IPS-15b (cell line): ENCODE data around the gene LRP1-AS.

Experiments
- H3K27me3 ChIP-seq: one replicate; pipeline ENCODE4 v1.6.1; 2013; ENCODE audit warnings: low read length; ENCODE audit not compliant: control insufficient read depth, insufficient read depth
- H3K36me3 ChIP-seq: one replicate; pipeline ENCODE4 v1.6.1; 2013; ENCODE audit warnings: low read length; ENCODE audit not compliant: control insufficient read depth, insufficient read depth
- H3K4me1 ChIP-seq: one replicate; pipeline ENCODE4 v1.6.1; 2013; ENCODE audit warnings: mild to moderate bottlenecking, low read length; ENCODE audit not compliant: control insufficient read depth, insufficient read depth
- H3K4me3 ChIP-seq: one replicate; pipeline ENCODE4 v1.5.1; 2013; ENCODE audit warnings: low read depth, low read length
- H3K9ac ChIP-seq: one replicate; pipeline ENCODE4 v1.6.1; 2013; ENCODE audit warnings: low read depth, mild to moderate bottlenecking, low read length
- H3K9me3 ChIP-seq: one replicate; pipeline ENCODE4 v1.6.1; 2013; ENCODE audit warnings: mild to moderate bottlenecking, low read length; ENCODE audit not compliant: control insufficient read depth, insufficient read depth

Gene LRP1-AS

DNA sequence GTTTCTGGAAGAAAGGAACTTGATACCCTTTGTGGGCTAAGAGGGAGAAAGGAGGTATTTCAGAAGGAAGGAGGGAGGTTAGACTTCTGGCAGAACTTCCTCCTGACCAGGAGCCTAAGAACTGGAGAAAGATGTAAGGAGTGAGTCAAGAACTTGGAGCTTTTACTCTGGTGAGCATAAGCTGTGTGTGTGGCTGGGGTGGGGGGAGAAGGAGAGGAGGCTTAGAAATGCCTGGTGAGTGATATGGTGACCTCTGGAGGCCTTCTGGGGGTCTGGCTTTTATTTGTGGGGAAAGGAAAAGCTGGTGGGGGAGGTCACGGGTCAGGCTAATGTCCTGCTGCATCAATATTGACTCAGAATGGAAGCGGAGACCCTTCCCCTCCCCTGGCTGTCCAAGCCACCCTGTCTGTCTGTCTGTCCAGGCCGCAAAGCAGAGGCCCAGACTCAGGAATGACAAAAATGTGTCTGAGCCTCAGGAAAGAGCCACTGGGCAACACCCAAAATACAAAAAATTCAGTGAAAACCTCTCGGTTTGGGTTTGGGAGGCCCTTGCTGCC is 14.3 kb downstream of the LRP1-AS start:
- Histone ChIP-seq H3K4me1 (peaks cover 46% of the 10 kb centered on the region), H3K36me3 (peaks cover 2% of the 10 kb centered on the region), H3K9me3 (no peaks in the 10 kb centered on the region), H3K9ac (peak overlapping the region; percentile 38), H3K4me3 (no peak overlapping the region), H3K27me3 (no peaks in the 10 kb centered on the region)

DNA sequence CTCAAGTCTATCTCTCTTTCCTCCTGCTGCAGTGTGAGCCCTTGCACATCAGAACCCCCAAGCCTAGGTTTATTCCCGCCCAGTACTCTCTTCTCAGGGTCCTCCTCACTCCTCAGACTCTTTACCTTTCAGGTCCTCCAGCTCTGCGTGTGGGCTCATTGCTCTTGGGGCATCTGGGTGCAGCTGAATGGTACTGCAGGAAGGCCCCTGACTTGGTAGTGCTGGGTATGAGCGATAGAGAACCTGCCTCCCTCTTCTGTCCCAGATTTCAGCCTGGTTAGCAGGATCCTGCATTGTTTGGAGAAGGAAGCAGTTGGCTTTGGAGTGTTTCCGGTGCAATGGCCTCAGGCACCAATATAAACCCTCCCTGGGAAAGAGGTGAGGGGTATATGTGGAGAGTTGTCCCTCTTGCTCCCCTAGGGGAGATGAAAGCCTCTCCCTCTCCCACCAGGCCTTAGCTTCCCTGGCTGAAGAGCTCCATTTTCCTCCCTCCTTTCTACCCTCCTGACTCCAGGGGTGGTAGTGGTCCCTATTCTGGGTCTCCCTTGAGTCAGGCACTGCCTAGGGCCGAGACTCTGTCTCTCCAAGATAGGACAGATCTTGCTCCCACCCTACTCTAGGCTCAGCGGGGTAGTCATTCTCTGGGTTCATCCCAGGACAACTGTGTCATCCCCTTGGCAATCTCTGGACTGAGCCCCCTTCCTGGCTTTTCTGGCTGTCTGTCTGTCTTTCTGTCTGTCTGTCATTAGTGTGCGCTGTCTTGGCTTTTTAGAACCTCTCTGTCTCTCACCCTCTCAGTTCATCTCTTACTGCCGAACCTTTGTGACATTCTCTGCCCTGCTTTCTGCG is 15.3 kb downstream of the LRP1-AS start:
- H3K9me3 ChIP-seq = no peaks in the 10 kb centered on the region
- peaks cover 2% of the 10 kb centered on the region for H3K36me3 ChIP-seq
- peaks cover 45% of the 10 kb centered on the region for H3K4me1 ChIP-seq
- no peaks in the 10 kb centered on the region for H3K27me3 ChIP-seq
- no peak overlapping the region for H3K9ac ChIP-seq
- H3K4me3 ChIP-seq = no peak overlapping the region

- Histone ChIP-seq H3K4me3 (peak overlapping the region; percentile 18), H3K9ac (no peak overlapping the region), H3K4me1 (peaks cover 52% of the 10 kb centered on the region)
Measured at GRCh38 chr12:57130941-57131340, 16.5 kb downstream of the LRP1-AS start.

DNA sequence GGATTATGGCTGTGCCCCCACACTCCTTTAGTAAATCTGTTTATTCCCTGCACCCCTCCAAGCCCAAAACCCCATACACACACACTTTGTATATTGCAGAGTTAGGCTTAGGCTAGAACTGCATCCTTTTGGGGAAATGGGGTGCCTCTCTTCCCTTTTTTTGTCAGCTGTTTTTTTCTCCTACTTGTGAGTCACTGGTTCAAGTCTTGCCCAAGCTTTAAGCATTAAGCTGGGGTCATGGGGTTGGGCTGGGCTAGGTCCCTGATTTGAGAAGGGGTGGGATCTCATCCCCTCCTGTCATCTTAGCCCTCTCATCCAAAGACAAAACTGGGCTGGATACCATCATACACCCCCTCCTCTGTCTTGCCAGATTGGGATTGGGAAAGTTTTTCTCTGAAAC is 17.5 kb downstream of the LRP1-AS start:
- Histone ChIP-seq H3K4me3 (peak overlapping the region; percentile 91), H3K27me3 (no peaks in the 10 kb centered on the region), H3K9ac (peak overlapping the region; percentile 49), H3K9me3 (no peaks in the 10 kb centered on the region), H3K36me3 (peaks cover 2% of the 10 kb centered on the region), H3K4me1 (peaks cover 48% of the 10 kb centered on the region)

More at GRCh38 chr12:57130941-57131340, 16.5 kb downstream of the LRP1-AS start:
- H3K27me3 ChIP-seq = no peaks in the 10 kb centered on the region
- peaks cover 2% of the 10 kb centered on the region for H3K36me3 ChIP-seq
- no peaks in the 10 kb centered on the region for H3K9me3 ChIP-seq

DNA sequence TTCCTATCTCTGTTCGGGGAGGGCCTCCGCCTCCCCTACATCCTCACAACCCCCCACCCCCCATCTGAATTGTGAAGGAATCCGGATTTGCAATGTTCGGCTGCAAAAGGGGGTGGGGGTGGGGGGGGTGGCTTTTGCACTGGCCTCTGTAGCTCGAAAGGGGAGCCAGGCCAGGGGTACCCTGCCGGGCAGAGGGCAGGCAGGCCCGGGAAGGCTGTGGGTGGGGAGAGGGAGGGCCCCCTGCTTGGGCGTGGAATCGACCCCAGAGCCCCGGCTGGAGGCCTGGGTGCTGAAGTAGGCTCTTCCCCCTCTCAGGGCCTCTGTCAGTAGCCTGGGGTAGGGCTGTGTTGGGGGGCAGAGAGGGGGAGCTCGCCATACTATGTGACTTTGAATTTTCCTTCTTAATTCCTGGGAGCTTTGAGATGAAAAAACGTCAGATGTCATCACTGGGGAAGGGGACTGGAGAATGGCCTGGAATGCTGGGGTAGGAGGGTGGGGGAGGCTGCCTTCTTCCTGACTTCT is 18.0 kb downstream of the LRP1-AS start:
- Histone ChIP-seq H3K4me3 (peak overlapping the region; percentile 91), H3K9me3 (no peaks in the 10 kb centered on the region), H3K9ac (peak overlapping the region; percentile 12), H3K36me3 (peaks cover 2% of the 10 kb centered on the region), H3K4me1 (peaks cover 47% of the 10 kb centered on the region), H3K27me3 (no peaks in the 10 kb centered on the region)

GRCh38 chr12:57128519-57129247 is 18.7 kb downstream of the LRP1-AS start:
- Histone ChIP-seq H3K36me3 (no peaks in the 10 kb centered on the region), H3K4me3 (peak overlapping the region; percentile 91), H3K9ac (peak overlapping the region; percentile 65), H3K4me1 (peaks cover 42% of the 10 kb centered on the region), H3K9me3 (no peaks in the 10 kb centered on the region), H3K27me3 (no peaks in the 10 kb centered on the region)

- Histone ChIP-seq H3K27me3 (no peaks in the 10 kb centered on the region), H3K4me1 (peaks cover 36% of the 10 kb centered on the region), H3K36me3 (no peaks in the 10 kb centered on the region), H3K4me3 (peak within 1 kb of the TSS; percentile 91), H3K9ac (peak within 1 kb of the TSS; percentile 94), H3K9me3 (no peaks in the 10 kb centered on the region)
Measured at GRCh38 chr12:57127726-57128518, 19.5 kb downstream of the LRP1-AS start, which contains the start of gene LRP1. Gene LRP1 (plus strand): TSS chr12:57128483. CDS start chr12:57128965, 482 bp downstream.

GRCh38 chr12:57127101-57127725 is 20.2 kb downstream of the LRP1-AS start:
- Histone ChIP-seq H3K9me3 (no peaks in the 10 kb centered on the region), H3K9ac (peak overlapping the region; percentile 12), H3K36me3 (no peaks in the 10 kb centered on the region), H3K4me1 (peaks cover 29% of the 10 kb centered on the region), H3K4me3 (peak overlapping the region; percentile 91), H3K27me3 (no peaks in the 10 kb centered on the region)

DNA sequence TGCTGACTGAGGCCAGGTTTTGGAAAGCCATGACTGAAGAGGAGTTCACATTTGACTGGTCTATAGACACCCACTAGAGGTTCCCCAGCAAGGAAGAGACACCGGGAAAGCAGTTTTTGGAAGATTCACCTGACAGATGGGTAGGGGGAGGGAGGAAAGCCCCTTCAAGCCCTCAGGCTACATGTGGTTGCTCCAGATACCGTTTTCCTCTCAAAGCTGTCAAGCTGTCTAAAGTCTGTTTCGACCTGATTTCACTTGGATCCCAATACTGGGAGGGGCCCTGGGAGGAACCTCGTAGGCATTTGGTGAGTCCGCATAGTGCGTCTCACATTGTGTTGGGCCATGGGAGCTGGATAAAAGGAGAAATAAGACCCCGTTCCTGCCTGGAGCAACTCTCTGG is 20.9 kb downstream of the LRP1-AS start:
- Histone ChIP-seq H3K4me3 (peak overlapping the region; percentile 91), H3K9me3 (no peaks in the 10 kb centered on the region), H3K4me1 (peaks cover 23% of the 10 kb centered on the region), H3K9ac (peak overlapping the region; percentile 41), H3K27me3 (no peaks in the 10 kb centered on the region), H3K36me3 (no peaks in the 10 kb centered on the region)

- Histone ChIP-seq H3K4me3 (no peak overlapping the region), H3K4me1 (peaks cover 18% of the 10 kb centered on the region), H3K27me3 (no peaks in the 10 kb centered on the region), H3K36me3 (no peaks in the 10 kb centered on the region), H3K9ac (no peak overlapping the region), H3K9me3 (no peaks in the 10 kb centered on the region)
Measured at GRCh38 chr12:57126061-57126460, 21.4 kb downstream of the LRP1-AS start.
